Mesothelial cell of epicardium (in vitro differentiated cells): ENCODE measurements around the gene SLC2A4. TPM values are rescaled to one million over a fixed set of nuclear protein-coding genes. Genes with fewer than 3 reads are reported as not detected.
A peak's percentile ranks its signal among the peaks of the same experiment; 100 is the strongest.

Experiments
- DNase-seq, 2 experiments: peaks; one replicate each; pipeline ENCODE4 v3.0.0; 2021; ENCODE audit warnings: low spot score in 2 of 2; ENCODE audit not compliant: unreplicated experiment in 2 of 2
- H3K27ac Mint-ChIP-seq: 2 replicates; pipeline ENCODE4 v1.8.0; 2021; ENCODE audit warnings: mixed read lengths
- H3K27me3 Mint-ChIP-seq: 2 replicates; pipeline ENCODE4 v1.8.0; 2021; ENCODE audit warnings: low read depth, mixed read lengths
- H3K36me3 Mint-ChIP-seq: 2 replicates; pipeline ENCODE4 v1.8.0; 2021; ENCODE audit warnings: mixed read lengths
- H3K4me1 Mint-ChIP-seq: 2 replicates; pipeline ENCODE4 v1.8.0; 2021; ENCODE audit warnings: mixed read lengths
- H3K4me3 Mint-ChIP-seq: 2 replicates; pipeline ENCODE4 v1.8.0; 2021; ENCODE audit warnings: mild to moderate bottlenecking, moderate library complexity, mixed read lengths
- H3K9me3 Mint-ChIP-seq: 2 replicates; pipeline ENCODE4 v1.8.0; 2021; ENCODE audit warnings: mixed read lengths
- CTCF ChIP-seq: fragments of 200-600 bp; sonication (generic); IDR thresholded peaks from one replicate; pipeline ENCODE4 v1.5.0; 2021; ENCODE audit warnings: antibody characterized with exemption; ENCODE audit not compliant: unreplicated experiment
- total RNA-seq: library from RNA; stranded (reverse); gene quantifications from 3 replicates; pipeline ENCODE4 v1.2.1, GENCODE V29; 2021

SLC2A4 gene
- total RNA-seq, 1 donor from 2014 or later: 1.6 TPM

- H3K4me3 Mint-ChIP-seq: peak overlapping the region; percentile 77
- H3K9me3 Mint-ChIP-seq: no peaks in the 10 kb centered on the region
- no peak for TF ChIP-seq CTCF
- H3K27me3 Mint-ChIP-seq: no peaks in the 10 kb centered on the region
- DNase-seq: no peak
- H3K36me3 Mint-ChIP-seq: peaks cover 39% of the 10 kb centered on the region
- peaks cover 26% of the 10 kb centered on the region for H3K4me1 Mint-ChIP-seq
- peak overlapping the region; percentile 85 for H3K27ac Mint-ChIP-seq
These were observed 32.6 kb downstream of the SLC2A4 start for GRCh38 chr17:7313890-7314718.

DNA sequence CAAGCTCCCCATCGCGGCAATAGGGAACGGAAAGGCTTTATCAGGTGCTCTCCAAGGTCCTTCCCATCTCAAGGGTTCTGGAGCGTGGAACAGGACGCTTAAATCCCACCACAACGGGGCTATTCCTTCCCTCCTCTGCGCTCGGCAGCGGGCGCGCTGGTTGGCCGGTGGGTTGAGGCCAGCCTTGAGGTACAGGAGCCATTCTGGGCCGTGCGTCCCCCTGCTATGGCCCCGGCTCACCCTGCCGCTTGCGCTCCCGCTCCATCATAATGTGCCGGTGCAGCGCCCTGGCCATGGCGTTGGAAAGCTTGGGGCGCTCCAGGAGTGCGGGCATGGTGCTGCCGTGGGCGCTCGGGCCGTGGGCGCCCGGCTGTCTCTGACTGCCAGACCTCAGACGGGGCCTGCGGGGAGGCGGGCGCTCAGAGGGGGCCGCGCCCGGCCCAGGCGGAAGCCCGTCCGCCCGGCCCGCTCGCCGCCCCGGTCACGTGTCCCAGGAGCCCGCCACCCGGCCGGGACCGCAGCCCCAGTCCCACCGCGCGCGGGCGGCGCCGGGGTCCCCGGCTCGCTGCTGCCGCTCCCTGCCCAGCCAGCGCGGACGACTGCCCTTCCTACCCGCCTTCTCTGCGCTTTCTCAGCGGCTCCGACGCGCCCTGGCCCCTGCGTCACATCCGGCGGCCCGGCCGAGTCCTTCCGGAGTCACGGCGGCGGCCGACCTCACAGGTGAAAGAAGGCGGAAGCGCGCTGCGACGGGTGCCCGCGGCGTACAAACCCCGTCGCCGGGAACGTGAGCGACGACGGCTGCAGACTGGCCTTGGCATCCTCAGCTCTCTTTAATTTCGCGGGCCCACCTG is 33.4 kb downstream of the SLC2A4 start, which contains the start of gene GPS2:
TSS of gene GPS2 (minus strand) at position 642 of the 851 bp plus-strand sequence. CDS start at position 334, 308 bp downstream.
- no peak for TF ChIP-seq CTCF
- Mint-ChIP-seq H3K27ac (peak within 1 kb of the TSS; percentile 94), H3K4me3 (peak within 1 kb of the TSS; percentile 82), H3K27me3 (no peaks in the 10 kb centered on the region), H3K4me1 (peaks cover 19% of the 10 kb centered on the region), H3K36me3 (peaks cover 38% of the 10 kb centered on the region), H3K9me3 (no peaks in the 10 kb centered on the region)
- DNase-seq: peak; percentile 83 to 91

DNA sequence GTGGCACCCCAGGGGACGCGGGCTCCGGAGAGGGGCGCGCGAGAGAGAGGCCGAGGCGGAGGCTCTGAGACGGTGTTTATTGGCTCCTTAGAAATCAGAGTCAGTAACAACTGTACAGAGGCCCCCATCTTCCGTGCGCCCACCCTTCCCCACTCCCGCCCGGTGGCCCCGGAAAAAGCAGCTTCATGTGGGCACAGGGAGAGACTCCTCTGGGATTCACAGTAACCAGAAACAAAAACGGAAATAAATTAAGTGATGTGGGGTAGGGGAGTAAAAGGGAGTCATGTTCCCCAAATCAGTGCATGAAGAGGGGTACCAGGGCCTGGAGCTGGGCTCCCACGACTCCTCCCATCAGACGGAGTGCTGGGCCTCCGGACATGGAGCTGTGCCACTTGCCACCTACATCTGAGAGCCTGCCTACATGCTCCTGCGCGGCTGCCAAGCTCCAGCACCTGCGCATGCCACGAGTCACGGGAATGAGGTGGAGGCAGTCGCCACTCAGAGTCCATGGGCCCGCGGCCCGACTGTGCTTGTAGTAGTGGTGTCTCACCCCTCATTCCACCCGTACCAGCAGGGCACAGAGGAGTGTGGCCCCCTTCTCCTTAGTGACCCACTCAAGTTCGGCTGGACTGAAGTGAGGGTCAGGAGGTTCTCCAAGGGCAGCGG is 34.2 kb downstream of the SLC2A4 start:
- TF ChIP-seq CTCF: no peak
- peak overlapping the region; percentile 94 for H3K27ac Mint-ChIP-seq
- H3K4me1 Mint-ChIP-seq: peaks cover 12% of the 10 kb centered on the region
- H3K4me3 Mint-ChIP-seq: peak overlapping the region; percentile 82
- H3K36me3 Mint-ChIP-seq: peaks cover 31% of the 10 kb centered on the region
- no peaks in the 10 kb centered on the region for H3K27me3 Mint-ChIP-seq
- H3K9me3 Mint-ChIP-seq: no peaks in the 10 kb centered on the region
- no peak for DNase-seq

DNA sequence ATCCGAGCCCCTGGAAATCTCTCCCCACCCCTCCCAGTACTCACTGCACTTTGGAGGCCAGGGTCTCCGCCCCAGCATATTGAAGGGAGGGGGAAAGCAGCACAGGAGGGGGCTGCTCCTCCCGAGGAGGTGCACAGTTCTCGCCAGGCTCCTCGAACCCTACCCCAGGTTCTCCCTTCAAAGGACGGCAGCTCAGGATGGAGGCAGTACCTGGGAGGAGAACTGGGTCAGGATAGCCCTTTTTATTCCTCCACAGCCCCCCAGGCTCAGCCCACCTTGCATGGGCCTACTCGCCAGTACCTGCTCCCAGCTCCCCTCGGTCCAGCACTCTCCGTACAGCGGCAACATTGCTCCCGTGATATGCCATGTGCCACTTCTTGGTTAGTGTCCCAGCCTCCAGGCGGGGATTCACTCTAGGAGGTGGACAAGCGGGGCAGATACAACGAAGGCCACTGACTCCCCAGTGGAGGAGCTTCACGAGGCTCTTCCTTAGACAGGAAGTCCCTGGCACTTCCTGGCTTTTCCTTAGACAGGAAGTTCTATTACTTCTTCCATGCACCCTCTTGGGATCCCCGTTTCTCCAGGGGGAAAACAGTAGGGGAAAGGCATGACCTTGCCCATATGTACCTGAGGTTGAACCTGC is 35.8 kb downstream of the SLC2A4 start:
- H3K36me3 Mint-ChIP-seq: peaks cover 33% of the 10 kb centered on the region
- H3K27ac Mint-ChIP-seq: peak overlapping the region; percentile 64
- peaks cover 10% of the 10 kb centered on the region for H3K4me1 Mint-ChIP-seq
- H3K27me3 Mint-ChIP-seq: no peaks in the 10 kb centered on the region
- no peaks in the 10 kb centered on the region for H3K9me3 Mint-ChIP-seq
- peak overlapping the region; percentile 53 for H3K4me3 Mint-ChIP-seq
- DNase-seq: no peak
- no peak for TF ChIP-seq CTCF
